Upper lobe of left lung (tissue), 6 donors: ENCODE data around the gene GPR108. TPM values are rescaled to one million over a fixed set of nuclear protein-coding genes. Genes with fewer than 3 reads are reported as not detected.
A peak's percentile ranks its signal among the peaks of the same experiment; 100 is the strongest.
"Not testable (repeated sequence)": the region's sequence is repeated elsewhere in the genome, so short reads cannot be mapped to it uniquely, and the experiment has no call there.

Experiments
- ATAC-seq, 2 donors: fragments of 200-7000 bp; cut with Tn5 transposase; one replicate each; pipeline ENCODE4 v1.9.1; 2022; ENCODE audit warnings: mild to moderate bottlenecking in 2 of 2, moderate library complexity in 2 of 2; ENCODE audit not compliant: low FRiP score in 2 of 2
- DNase-seq, 2 donors: peaks; one replicate each; pipeline ENCODE4 v3.0.0-alpha.2; 2019 to 2020
- H3K27ac ChIP-seq, 4 donors: fragments of 200-600 bp; sonication (generic); one replicate each; pipeline ENCODE4 v1.5.1; 2016 to 2019
- H3K27me3 ChIP-seq, 4 donors: fragments of 200-600 bp; sonication (generic); one replicate each; pipeline ENCODE4 v1.5.1; 2017 to 2019
- H3K36me3 ChIP-seq, 4 donors: fragments of 200-600 bp; sonication (generic); one replicate each; pipeline ENCODE4 v1.5.1; 2016 to 2019
- H3K4me1 ChIP-seq, 4 donors: fragments of 200-600 bp; sonication (generic); one replicate each; pipeline ENCODE4 v1.5.1; 2018 to 2019
- H3K4me3 ChIP-seq, 4 donors: fragments of 200-600 bp; sonication (generic); one replicate each; pipeline ENCODE4 v1.5.1; 2017 to 2019; ENCODE audit warnings: mild to moderate bottlenecking in 2 of 4, moderate library complexity in 1 of 4
- H3K9me3 ChIP-seq, 4 donors: fragments of 200-600 bp; sonication (generic); one replicate each; pipeline ENCODE4 v1.5.1; 2018 to 2019
- CTCF ChIP-seq, 6 experiments: fragments of 450-650 bp in 4 of 6; fragments of 200-600 bp in 2 of 6; sonication (generic) in 2 of 6; IDR thresholded peaks; one replicate each; pipeline ENCODE4 v1.5.1; 2016 to 2019; ENCODE audit warnings: antibody characterized with exemption in 6 of 6
- EP300 ChIP-seq, 4 donors: sonication (generic); formaldehyde crosslinking; IDR thresholded peaks; one replicate each; pipeline ENCODE4 v1.5.1; 2017; ENCODE audit warnings: antibody characterized with exemption in 4 of 4, control low read depth in 2 of 4
- POLR2A ChIP-seq, 4 donors: fragments of 450-650 bp; IDR thresholded peaks; one replicate each; pipeline ENCODE4 v1.5.1; 2016 to 2017; ENCODE audit warnings: antibody characterized with exemption in 4 of 4, mild to moderate bottlenecking in 2 of 4
- POLR2AphosphoS5 ChIP-seq, 2 donors: sonication (generic); formaldehyde crosslinking; IDR thresholded peaks; one replicate each; pipeline ENCODE4 v1.5.1; 2017; ENCODE audit warnings: antibody characterized with exemption in 2 of 2
- WGBS, 2 donors: methylation state at CpG; one replicate each; pipeline ENCODE4 v1.1.5; 2017 to 2018; 5-methylcytosine and 5-hydroxymethylcytosine counted together
- total RNA-seq, 6 donors: library from RNA; depleted of rRNA in 4 of 6; stranded (reverse); fragments of >200 nt in 4 of 6; gene quantifications; one replicate each; pipeline versions ENCODE4 v1.1.0 to v1.2.1, GENCODE V29; 2016 to 2021
- donor health status: DM: no; HTN: no; CAD: no; lungs with moderate emphysema.
- donor health status: DM: no; HTN: yes; CAD: no; lungs with severe emphysema.

Gene GPR108
- 100 to 1,000 TPM in 1 of 6 donors, 10 to 100 TPM in 5; 51.6 to 105 (median 69.0) TPM for total RNA-seq

- TF ChIP-seq POLR2AphosphoS5 (IDR thresholded peaks at IDR 0.05), result peak; percentile 9 to 74
- peak in 3 of 6 experiments; percentile 8 to 30 (median 20) for TF ChIP-seq CTCF (IDR thresholded peaks at IDR 0.05)
- no peak for TF ChIP-seq EP300 (IDR thresholded peaks at IDR 0.05)
- peak in 2 of 4 donors; percentile 68 to 74 for TF ChIP-seq POLR2A (IDR thresholded peaks at IDR 0.05)
- WGBS, 2 donors, result 0 to 1% methylated on average over 2 to 44 of the region's 55 CpGs
- peaks cover 7 to 23% (median 14%) of the 10 kb centered on the region in 4 donors for H3K36me3 ChIP-seq
- H3K4me1 ChIP-seq, result peaks cover 34 to 59% (median 46%) of the 10 kb centered on the region in 4 donors
- DNase-seq, result peak; percentile 99 to 100
- H3K4me3 ChIP-seq, result peak within 1 kb of the TSS; percentile 60 to 96 (median 89)
- ATAC-seq, result peak; percentile 89 to 93
- H3K27ac ChIP-seq, result peak within 1 kb of the TSS; percentile 91 to 99 (median 96)
- H3K9me3 ChIP-seq, result no peaks in the 10 kb centered on the region
- peaks cover 0 to 7% (median 0%) of the 10 kb centered on the region in 4 donors for H3K27me3 ChIP-seq
These were observed at the start of gene GPR108 for GRCh38 chr19:6737284-6737872. GPR108 (minus strand) TSS chr19:6737580; CDS start chr19:6737576, 4 bp downstream.

- peaks cover 6 to 22% (median 13%) of the 10 kb centered on the region in 4 donors for H3K4me1 ChIP-seq
- no peak for DNase-seq
- TF ChIP-seq CTCF (IDR thresholded peaks at IDR 0.05) (no peak), POLR2A (IDR thresholded peaks at IDR 0.05) (no peak), EP300 (IDR thresholded peaks at IDR 0.05) (no peak), POLR2AphosphoS5 (IDR thresholded peaks at IDR 0.05) (no peak)
- 48 to 56% methylated on average over 4 of the region's 4 CpGs for WGBS, 2 donors
- no peak for ATAC-seq
- H3K4me3 ChIP-seq, result no peak overlapping the region
- no peaks in the 10 kb centered on the region for H3K36me3 ChIP-seq
- H3K27ac ChIP-seq, result no peak overlapping the region
- H3K27me3 ChIP-seq, result no peaks in the 10 kb centered on the region
- no peaks in the 10 kb centered on the region for H3K9me3 ChIP-seq
These were observed 41.8 kb upstream of the GPR108 start for GRCh38 chr19:6779206-6779605.

- no peak overlapping the region for H3K27ac ChIP-seq
- H3K4me1 ChIP-seq, result peaks cover 6 to 22% (median 13%) of the 10 kb centered on the region in 4 donors
- H3K9me3 ChIP-seq, result no peaks in the 10 kb centered on the region
- H3K36me3 ChIP-seq, result no peaks in the 10 kb centered on the region
- H3K4me3 ChIP-seq, result no peak overlapping the region
- WGBS, 2 donors, result 63 to 85% methylated on average over 4 of the region's 4 CpGs
- H3K27me3 ChIP-seq, result no peaks in the 10 kb centered on the region
- ATAC-seq, result no peak
- no peak for TF ChIP-seq POLR2AphosphoS5 (IDR thresholded peaks at IDR 0.05)
- TF ChIP-seq EP300 (IDR thresholded peaks at IDR 0.05), result no peak
- no peak for TF ChIP-seq CTCF (IDR thresholded peaks at IDR 0.05)
- TF ChIP-seq POLR2A (IDR thresholded peaks at IDR 0.05), result no peak
- no peak for DNase-seq
These were observed 41.0 kb upstream of the GPR108 start for GRCh38 chr19:6778386-6778785.

- H3K9me3 ChIP-seq, result no peaks in the 10 kb centered on the region
- no peaks in the 10 kb centered on the region for H3K27me3 ChIP-seq
- DNase-seq, result no peak
- H3K4me3 ChIP-seq, result no peak overlapping the region
- no peak for TF ChIP-seq POLR2AphosphoS5 (IDR thresholded peaks at IDR 0.05)
- no peak for TF ChIP-seq CTCF (IDR thresholded peaks at IDR 0.05)
- TF ChIP-seq POLR2A (IDR thresholded peaks at IDR 0.05), result no peak
- no peak for TF ChIP-seq EP300 (IDR thresholded peaks at IDR 0.05)
- no peaks in the 10 kb centered on the region for H3K36me3 ChIP-seq
- ATAC-seq, result no peak
- 78 to 83% methylated on average over 2 of the region's 2 CpGs for WGBS, 2 donors
- no peak overlapping the region for H3K27ac ChIP-seq
- H3K4me1 ChIP-seq, result peaks cover 6 to 22% (median 13%) of the 10 kb centered on the region in 4 donors
These were observed 40.1 kb upstream of the GPR108 start for GRCh38 chr19:6777434-6777833.

GRCh38 chr19:6776999-6777398 lies 39.6 kb upstream of the GPR108 start:
- TF ChIP-seq EP300 (IDR thresholded peaks at IDR 0.05), result no peak
- TF ChIP-seq CTCF (IDR thresholded peaks at IDR 0.05), result no peak
- no peak for TF ChIP-seq POLR2AphosphoS5 (IDR thresholded peaks at IDR 0.05)
- no peak for TF ChIP-seq POLR2A (IDR thresholded peaks at IDR 0.05)
- 94 to 98% methylated on average over 4 of the region's 4 CpGs for WGBS, 2 donors

GRCh38 chr19:6776045-6776444 lies 38.7 kb upstream of the GPR108 start:
- H3K27me3 ChIP-seq, H3K4me3 ChIP-seq, H3K36me3 ChIP-seq, H3K4me1 ChIP-seq, DNase-seq, H3K9me3 ChIP-seq, H3K27ac ChIP-seq, ATAC-seq: not testable (repeated sequence)

More at GRCh38 chr19:6776999-6777398, 39.6 kb upstream of the GPR108 start:
- ATAC-seq (no peak), DNase-seq (no peak)
- H3K27ac ChIP-seq, result no peak overlapping the region
- H3K4me1 ChIP-seq, result peaks cover 6 to 19% (median 12%) of the 10 kb centered on the region in 4 donors
- no peaks in the 10 kb centered on the region for H3K27me3 ChIP-seq
- no peaks in the 10 kb centered on the region for H3K36me3 ChIP-seq
- no peaks in the 10 kb centered on the region for H3K9me3 ChIP-seq
- H3K4me3 ChIP-seq, result no peak overlapping the region
